ENCODE data around the gene NRF1. TPM values are rescaled to one million over a fixed set of nuclear protein-coding genes. Genes with fewer than 3 reads are reported as not detected.

The NRF1 gene
- polyA plus RNA-seq, 1 experiment, result 10.3 TPM

DNA sequence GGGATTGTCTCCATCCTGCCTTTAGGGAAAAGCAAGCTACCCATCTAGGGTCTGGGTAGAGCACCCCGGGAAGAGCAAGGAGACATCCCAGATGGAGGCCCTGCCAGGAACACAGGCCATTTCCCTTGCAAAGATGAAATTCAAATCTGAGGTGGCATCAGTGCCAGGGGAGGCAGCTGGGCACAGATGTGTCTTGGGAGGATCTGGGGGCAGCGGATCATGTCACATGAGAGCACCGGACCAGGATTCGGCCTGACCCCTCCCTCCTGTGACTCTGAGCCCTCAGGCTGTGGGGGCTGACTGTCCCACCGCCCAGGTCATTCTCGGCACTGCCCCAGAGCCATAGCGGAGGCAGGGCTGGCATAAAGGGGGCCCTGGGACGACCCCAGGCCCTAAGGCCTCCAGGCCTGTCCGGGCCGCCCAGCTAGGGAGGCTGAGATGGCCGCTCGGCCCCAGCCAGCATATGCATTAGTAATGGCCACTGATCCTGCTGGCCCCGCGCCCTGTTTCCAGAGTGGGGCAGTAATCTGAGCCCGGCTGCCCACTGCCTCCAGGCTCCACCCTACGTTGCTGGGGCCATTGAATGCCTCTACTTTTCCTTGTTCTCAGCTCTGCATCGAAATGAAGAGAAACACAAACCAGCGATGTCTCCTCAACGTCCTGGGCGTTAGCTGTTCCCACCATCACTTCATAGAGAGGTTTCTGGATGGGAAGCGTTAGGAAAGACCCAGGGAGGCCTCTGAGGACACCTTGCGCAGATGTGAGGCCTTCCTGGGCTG is 192.8 kb downstream of the NRF1 start:
- no peak for DNase-seq (ENCODE audit: low read depth, low spot score)
- CTCF ChIA-PET, result no interaction called here

DNA sequence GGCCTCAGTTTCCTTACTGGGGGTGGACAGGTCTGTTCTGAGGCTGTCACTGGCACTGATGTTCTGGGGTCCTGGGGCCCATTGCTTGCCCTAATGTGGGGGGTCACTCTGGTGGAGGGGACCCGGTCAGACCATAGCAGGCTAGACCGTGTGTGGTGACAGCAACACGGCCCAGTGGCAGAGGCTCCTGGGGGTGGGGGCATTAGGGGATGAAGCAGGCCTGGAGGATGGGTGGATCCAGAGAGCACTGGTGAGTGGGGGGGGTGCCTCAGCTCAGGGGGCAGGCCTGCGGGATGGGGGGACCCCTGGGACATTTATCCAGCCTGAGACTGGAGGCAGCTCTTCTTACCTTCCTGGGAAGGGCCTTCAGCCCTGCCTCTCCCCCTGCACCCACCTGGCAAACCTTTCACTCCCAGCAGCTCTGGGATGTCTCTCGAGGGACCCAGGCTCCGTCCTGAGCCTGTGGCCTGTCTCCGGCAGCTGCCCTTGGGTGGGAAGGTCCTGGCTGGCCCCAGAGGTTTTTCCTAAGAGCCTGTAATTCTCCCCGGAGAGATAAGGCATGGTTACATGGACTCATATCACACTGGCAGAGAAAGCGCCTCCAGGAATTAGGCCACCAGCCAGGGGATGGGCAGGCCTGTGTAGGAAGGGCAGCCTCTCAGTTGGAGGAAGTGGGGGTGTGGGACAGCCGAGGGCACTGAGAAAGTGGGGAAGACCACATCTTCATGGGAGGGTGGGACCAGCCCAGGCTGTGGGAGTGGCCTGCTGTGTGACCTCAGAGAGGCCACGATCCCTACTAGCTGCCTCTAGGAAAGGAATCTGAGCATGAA is 193.6 kb downstream of the NRF1 start:
- Histone ChIP-seq H3K9me3 (ENCODE audit: control insufficient read depth, insufficient read depth, low read length) (peaks cover 2% of the 10 kb centered on the region; the same call in 1 of the 2 replicates), H3K27me3 (ENCODE audit: control insufficient read depth, insufficient read depth, low read length) (peaks cover 8% of the 10 kb centered on the region), H3K4me3 (ENCODE audit: low read depth, low read length) (no peak overlapping the region), H3K27ac (ENCODE audit: low read depth, low read length) (no peak overlapping the region)
- TF ChIP-seq, protein P1, sequence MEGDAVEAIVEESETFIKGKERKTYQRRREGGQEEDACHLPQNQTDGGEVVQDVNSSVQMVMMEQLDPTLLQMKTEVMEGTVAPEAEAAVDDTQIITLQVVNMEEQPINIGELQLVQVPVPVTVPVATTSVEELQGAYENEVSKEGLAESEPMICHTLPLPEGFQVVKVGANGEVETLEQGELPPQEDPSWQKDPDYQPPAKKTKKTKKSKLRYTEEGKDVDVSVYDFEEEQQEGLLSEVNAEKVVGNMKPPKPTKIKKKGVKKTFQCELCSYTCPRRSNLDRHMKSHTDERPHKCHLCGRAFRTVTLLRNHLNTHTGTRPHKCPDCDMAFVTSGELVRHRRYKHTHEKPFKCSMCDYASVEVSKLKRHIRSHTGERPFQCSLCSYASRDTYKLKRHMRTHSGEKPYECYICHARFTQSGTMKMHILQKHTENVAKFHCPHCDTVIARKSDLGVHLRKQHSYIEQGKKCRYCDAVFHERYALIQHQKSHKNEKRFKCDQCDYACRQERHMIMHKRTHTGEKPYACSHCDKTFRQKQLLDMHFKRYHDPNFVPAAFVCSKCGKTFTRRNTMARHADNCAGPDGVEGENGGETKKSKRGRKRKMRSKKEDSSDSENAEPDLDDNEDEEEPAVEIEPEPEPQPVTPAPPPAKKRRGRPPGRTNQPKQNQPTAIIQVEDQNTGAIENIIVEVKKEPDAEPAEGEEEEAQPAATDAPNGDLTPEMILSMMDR (IDR thresholded peaks at IDR 0.05; ENCODE audit: low read depth, low read length), result no peak
- ChIA-PET POLR2A (no interaction called here), CTCF (no interaction called here)
- no peak for DNase-seq (ENCODE audit: low read depth, low spot score)

More for the DNA sequence above, 192.8 kb downstream of the NRF1 start:
- TF ChIP-seq, protein P1 (IDR thresholded peaks at IDR 0.05; ENCODE audit: low read depth, low read length), result no peak
- H3K27ac ChIP-seq (ENCODE audit: low read depth, low read length), result no peak overlapping the region
- POLR2A ChIA-PET, result no interaction called here
- peaks cover 8% of the 10 kb centered on the region for H3K27me3 ChIP-seq (ENCODE audit: control insufficient read depth, insufficient read depth, low read length)
- H3K4me3 ChIP-seq (ENCODE audit: low read depth, low read length), result no peak overlapping the region
- peaks cover 2% of the 10 kb centered on the region; the same call in 1 of the 2 replicates for H3K9me3 ChIP-seq (ENCODE audit: control insufficient read depth, insufficient read depth, low read length)

Small RNA genes lying within 50 kb of the gene (small RNA-seq; reads per million reads assigned to genes)
- 16.4 reads per million, percentile 77 among the genes with 10 or more reads in this experiment for gene MIR182 (ENCODE audit: insufficient read length, low read depth)
- 8.1 reads per million, percentile 66 among the genes with 10 or more reads in this experiment for gene MIR183 (ENCODE audit: insufficient read length, low read depth)
- gene MIR96 (ENCODE audit: insufficient read length, low read depth), result not detected

Other genes starting within 250 kb of the NRF1 start
- 1.3 and 1.7 TPM in 2 replicates for gene STRIP2, start 177.3 kb upstream of the NRF1 start, polyA plus RNA-seq (2011; rRNA removed)
- gene SMKR1, start 109.2 kb upstream of the NRF1 start, polyA plus RNA-seq (2011; rRNA removed), result 0.10 and 0.24 TPM in 2 replicates